ENCODE data around the gene MAPK8. TPM values are rescaled to one million over a fixed set of nuclear protein-coding genes. Genes with fewer than 3 reads are reported as not detected.

The MAPK8 gene
- total RNA-seq, 1 experiment from 2014 or later = 52.9 TPM

- intact Hi-C loops (cut with micrococcal nuclease) = no loop called here
- ChIA-PET POLR2A (interaction anchor here (0.6 to 0.7 kb wide), 2 partner anchors 62 to 919 kb away, joined by 3 to 5 read pairs; no protein-coding TSS in a partner anchor), CTCF (interaction anchor here (0.7 kb wide), 2 partner anchors 12 to 332 kb away, joined by 3 to 4 read pairs; no protein-coding TSS in a partner anchor)
Observed at GRCh38 chr10:48475943-48476278, 169.4 kb downstream of the MAPK8 start.

GRCh38 chr10:48476279-48476982 lies 170.0 kb downstream of the MAPK8 start:
- H3K9me3 Mint-ChIP-seq (ENCODE audit: unreplicated experiment) = no peaks in the 10 kb centered on the region
- ChIA-PET POLR2A (interaction anchor here (0.7 kb wide), 1 partner anchor 919 kb away, joined by 5 read pairs; no protein-coding TSS in a partner anchor), CTCF (interaction anchor here (0.7 kb wide), 1 partner anchor 331 kb away, joined by 4 read pairs; no protein-coding TSS in a partner anchor)
- no peak for DNase-seq (ENCODE audit: unreplicated experiment)
- intact Hi-C loops (cut with micrococcal nuclease) = no loop called here
- no peak overlapping the region for H3K4me3 Mint-ChIP-seq (ENCODE audit: unreplicated experiment)
- no peaks in the 10 kb centered on the region for H3K36me3 Mint-ChIP-seq (ENCODE audit: insufficient read depth, unreplicated experiment)
- no peak for TF ChIP-seq CTCF (IDR thresholded peaks at IDR 0.05; ENCODE audit: unreplicated experiment)
- H3K27ac Mint-ChIP-seq (ENCODE audit: low read depth, unreplicated experiment) = no peak overlapping the region
- peaks cover 4% of the 10 kb centered on the region for H3K4me1 Mint-ChIP-seq (ENCODE audit: insufficient read depth, unreplicated experiment)
- no TSS peak for BruUV-seq (replicated peaks)
- no peaks in the 10 kb centered on the region for H3K27me3 Mint-ChIP-seq (ENCODE audit: insufficient read depth, unreplicated experiment)

More at GRCh38 chr10:48475943-48476278, 169.4 kb downstream of the MAPK8 start:
- H3K4me3 Mint-ChIP-seq (ENCODE audit: unreplicated experiment) = no peak overlapping the region
- no peak overlapping the region for H3K27ac Mint-ChIP-seq (ENCODE audit: low read depth, unreplicated experiment)
- BruUV-seq (replicated peaks) = no TSS peak
- H3K36me3 Mint-ChIP-seq (ENCODE audit: insufficient read depth, unreplicated experiment) = no peaks in the 10 kb centered on the region
- H3K4me1 Mint-ChIP-seq (ENCODE audit: insufficient read depth, unreplicated experiment) = peaks cover 7% of the 10 kb centered on the region
- DNase-seq (ENCODE audit: unreplicated experiment) = no peak
- H3K9me3 Mint-ChIP-seq (ENCODE audit: unreplicated experiment) = no peaks in the 10 kb centered on the region
- no peak for TF ChIP-seq CTCF (IDR thresholded peaks at IDR 0.05; ENCODE audit: unreplicated experiment)
- no peaks in the 10 kb centered on the region for H3K27me3 Mint-ChIP-seq (ENCODE audit: insufficient read depth, unreplicated experiment)

- no peaks in the 10 kb centered on the region for H3K36me3 Mint-ChIP-seq (ENCODE audit: insufficient read depth, unreplicated experiment)
- no TSS peak for BruUV-seq (replicated peaks)
- no peaks in the 10 kb centered on the region for H3K27me3 Mint-ChIP-seq (ENCODE audit: insufficient read depth, unreplicated experiment)
- CTCF ChIA-PET = no interaction called here
- no peak overlapping the region for H3K27ac Mint-ChIP-seq (ENCODE audit: low read depth, unreplicated experiment)
- no peak overlapping the region for H3K4me3 Mint-ChIP-seq (ENCODE audit: unreplicated experiment)
- H3K9me3 Mint-ChIP-seq (ENCODE audit: unreplicated experiment) = no peaks in the 10 kb centered on the region
- no peak for TF ChIP-seq CTCF (IDR thresholded peaks at IDR 0.05; ENCODE audit: unreplicated experiment)
- no peak for DNase-seq (ENCODE audit: unreplicated experiment)
- POLR2A ChIA-PET = interaction anchor here (0.7 kb wide), 1 partner anchor 9 kb away, joined by 3 read pairs; no protein-coding TSS in a partner anchor
- intact Hi-C loops (cut with micrococcal nuclease) = no loop called here
- no peaks in the 10 kb centered on the region for H3K4me1 Mint-ChIP-seq (ENCODE audit: insufficient read depth, unreplicated experiment)
Observed at GRCh38 chr10:48477141-48477540, 170.7 kb downstream of the MAPK8 start.

- ChIA-PET CTCF (interaction anchor here (0.8 kb wide), 1 partner anchor 51 kb away, joined by 3 read pairs; no protein-coding TSS in a partner anchor), POLR2A (interaction anchor here (0.7 kb wide), 1 partner anchor 8 kb away, joined by 3 read pairs; no protein-coding TSS in a partner anchor)
- Mint-ChIP-seq H3K36me3 (ENCODE audit: insufficient read depth, unreplicated experiment) (no peaks in the 10 kb centered on the region), H3K27me3 (ENCODE audit: insufficient read depth, unreplicated experiment) (no peaks in the 10 kb centered on the region), H3K9me3 (ENCODE audit: unreplicated experiment) (no peaks in the 10 kb centered on the region), H3K4me1 (ENCODE audit: insufficient read depth, unreplicated experiment) (no peaks in the 10 kb centered on the region), H3K4me3 (ENCODE audit: unreplicated experiment) (no peak overlapping the region), H3K27ac (ENCODE audit: low read depth, unreplicated experiment) (no peak overlapping the region)
- DNase-seq (ENCODE audit: unreplicated experiment) = no peak
- BruUV-seq (replicated peaks) = no TSS peak
- TF ChIP-seq CTCF (IDR thresholded peaks at IDR 0.05; ENCODE audit: unreplicated experiment) = no peak
- intact Hi-C loops (cut with micrococcal nuclease) = no loop called here
Observed at GRCh38 chr10:48477616-48478015, 171.1 kb downstream of the MAPK8 start.

Measured in MCF 10A (cell line).